Measurements from ENCODE around the gene SELENOT.
A peak's percentile ranks its signal among the peaks of the same experiment; 100 is the strongest.

Gene SELENOT

DNA sequence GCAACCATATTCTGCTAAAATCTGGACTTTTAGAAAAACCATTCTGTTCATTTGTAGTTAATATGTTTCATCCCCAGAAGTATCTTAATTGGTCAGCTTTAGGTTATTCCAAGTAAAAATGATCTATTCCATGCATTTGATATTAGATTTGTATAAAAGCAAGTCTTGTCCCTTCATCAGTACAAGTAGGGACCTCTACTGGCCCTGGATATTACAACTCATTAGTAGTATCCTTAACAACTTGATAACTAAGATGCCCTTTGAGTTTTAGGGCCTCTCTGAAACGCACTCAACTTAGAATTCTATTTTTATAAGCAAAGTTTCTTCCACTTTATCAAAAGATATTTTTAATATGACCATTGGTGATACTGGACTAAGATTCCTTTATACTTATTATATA lies 25.3 kb upstream of the SELENOT start:
- DNase-seq (ENCODE audit: low read depth) = no peak
- TF ChIP-seq, protein P1, sequence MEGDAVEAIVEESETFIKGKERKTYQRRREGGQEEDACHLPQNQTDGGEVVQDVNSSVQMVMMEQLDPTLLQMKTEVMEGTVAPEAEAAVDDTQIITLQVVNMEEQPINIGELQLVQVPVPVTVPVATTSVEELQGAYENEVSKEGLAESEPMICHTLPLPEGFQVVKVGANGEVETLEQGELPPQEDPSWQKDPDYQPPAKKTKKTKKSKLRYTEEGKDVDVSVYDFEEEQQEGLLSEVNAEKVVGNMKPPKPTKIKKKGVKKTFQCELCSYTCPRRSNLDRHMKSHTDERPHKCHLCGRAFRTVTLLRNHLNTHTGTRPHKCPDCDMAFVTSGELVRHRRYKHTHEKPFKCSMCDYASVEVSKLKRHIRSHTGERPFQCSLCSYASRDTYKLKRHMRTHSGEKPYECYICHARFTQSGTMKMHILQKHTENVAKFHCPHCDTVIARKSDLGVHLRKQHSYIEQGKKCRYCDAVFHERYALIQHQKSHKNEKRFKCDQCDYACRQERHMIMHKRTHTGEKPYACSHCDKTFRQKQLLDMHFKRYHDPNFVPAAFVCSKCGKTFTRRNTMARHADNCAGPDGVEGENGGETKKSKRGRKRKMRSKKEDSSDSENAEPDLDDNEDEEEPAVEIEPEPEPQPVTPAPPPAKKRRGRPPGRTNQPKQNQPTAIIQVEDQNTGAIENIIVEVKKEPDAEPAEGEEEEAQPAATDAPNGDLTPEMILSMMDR (IDR thresholded peaks at IDR 0.05; ENCODE audit: low read depth, low read length, missing control alignments) = no peak
- no peak overlapping the region for H3K4me3 ChIP-seq (ENCODE audit: low read depth, low read length)

DNA sequence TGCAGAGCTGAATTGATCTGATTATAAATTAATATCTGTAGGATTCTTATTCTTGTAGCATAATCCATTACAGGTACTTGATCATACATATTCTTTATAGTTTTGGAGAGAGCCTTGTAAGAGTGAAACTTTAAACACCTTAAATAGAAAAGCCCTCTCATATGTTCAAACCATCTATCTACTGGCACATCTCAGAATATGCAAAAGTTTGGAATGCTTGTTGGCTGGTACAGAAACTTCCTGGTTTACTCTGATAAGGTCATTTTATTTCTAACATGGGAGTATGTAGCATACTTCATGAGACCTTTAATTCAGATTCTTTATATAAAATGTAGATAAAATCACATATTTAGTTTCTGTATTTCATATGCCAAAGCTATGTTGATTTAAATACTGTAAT lies 21.9 kb upstream of the SELENOT start:
- DNase-seq (ENCODE audit: low read depth) = no peak
- TF ChIP-seq, protein P1 (IDR thresholded peaks at IDR 0.05; ENCODE audit: low read depth, low read length, missing control alignments) = no peak
- no peak overlapping the region for H3K4me3 ChIP-seq (ENCODE audit: low read depth, low read length)

DNA sequence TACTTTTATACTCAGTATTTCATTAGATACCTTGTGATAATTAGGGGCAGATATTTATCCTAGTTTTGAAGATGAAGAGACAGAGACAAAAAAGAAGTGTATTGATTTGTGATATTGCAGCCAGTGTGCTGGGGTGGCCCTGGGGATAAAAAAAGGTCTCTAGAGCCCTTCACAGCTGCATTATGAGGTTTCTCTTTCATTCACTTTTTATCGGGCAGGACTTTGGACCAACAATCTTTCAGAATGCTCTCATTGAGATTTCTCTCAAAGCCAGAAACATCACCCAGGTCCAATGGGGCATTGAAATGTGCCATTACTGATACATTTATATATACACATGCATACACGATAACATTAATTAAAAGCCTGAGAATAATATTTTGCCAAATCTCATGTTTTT lies 20.5 kb upstream of the SELENOT start:
- peak overlapping the region; percentile 14; the same call in 1 of the 2 replicates for H3K4me3 ChIP-seq (ENCODE audit: low read depth, low read length)
- TF ChIP-seq, protein P1 (IDR thresholded peaks at IDR 0.05; ENCODE audit: low read depth, low read length, missing control alignments) = no peak
- no peak for DNase-seq (ENCODE audit: low read depth)

DNA sequence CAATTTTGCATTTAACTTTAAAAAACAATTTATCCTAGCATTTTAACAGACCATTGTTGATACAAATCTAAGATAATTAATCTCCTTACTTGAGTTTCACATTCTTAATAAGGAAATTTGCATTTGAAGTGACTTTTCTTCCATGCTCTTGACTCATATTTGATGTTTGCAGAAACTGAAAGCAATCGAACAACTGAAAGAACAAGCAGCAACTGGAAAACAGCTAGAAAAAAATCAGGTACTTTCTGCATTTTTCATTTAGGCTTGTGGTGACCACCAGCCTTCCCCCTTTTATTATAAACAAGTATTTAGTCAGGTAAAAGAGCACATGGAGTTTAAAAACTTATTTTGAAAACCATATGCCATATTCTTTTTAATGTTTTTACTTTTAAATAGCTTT lies 20.1 kb upstream of the SELENOT start:
- DNase-seq (ENCODE audit: low read depth) = no peak
- TF ChIP-seq, protein P1 (IDR thresholded peaks at IDR 0.05; ENCODE audit: low read depth, low read length, missing control alignments) = no peak
- H3K4me3 ChIP-seq (ENCODE audit: low read depth, low read length) = no peak overlapping the region; the same call in 1 of the 2 replicates

DNA sequence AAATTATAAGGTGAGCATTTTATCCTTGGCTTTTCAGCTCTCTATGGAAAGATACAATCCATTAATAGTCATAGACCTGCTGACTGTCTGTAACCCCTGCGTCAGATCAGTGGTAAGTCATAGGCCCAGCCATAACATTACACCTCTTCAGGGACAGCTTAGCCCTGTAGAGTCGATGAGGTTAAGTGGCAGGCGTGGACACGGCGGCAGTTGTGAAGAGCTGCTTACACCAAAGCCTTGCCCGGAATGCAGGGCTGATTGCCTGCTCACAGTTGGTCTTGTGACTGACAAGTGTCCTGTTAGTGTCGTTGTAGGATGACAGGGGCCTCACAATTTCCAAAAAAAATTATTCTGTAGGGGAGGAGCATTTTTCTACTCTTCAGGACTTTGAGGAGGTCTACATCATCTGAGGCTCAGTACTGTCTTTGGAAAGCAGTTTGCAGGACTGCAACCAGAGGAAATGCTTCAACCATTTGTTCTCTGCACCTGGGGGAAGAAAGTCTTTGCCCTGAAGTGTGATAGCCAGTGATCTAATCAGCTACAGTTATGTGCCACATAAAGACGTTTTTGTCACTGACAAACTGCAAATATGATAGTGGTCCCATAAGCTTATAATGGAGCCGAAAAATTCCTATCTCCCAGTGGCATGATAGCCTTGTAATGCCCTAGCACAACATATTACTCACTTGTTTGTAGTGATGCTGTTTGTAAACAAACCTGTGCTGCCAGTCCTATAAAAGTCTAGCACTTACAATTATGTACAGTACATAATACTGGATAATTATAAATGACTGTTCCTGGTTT lies 14.9 kb upstream of the SELENOT start:
- TF ChIP-seq, protein P1 (IDR thresholded peaks at IDR 0.05; ENCODE audit: low read depth, low read length, missing control alignments) = no peak
- DNase-seq (ENCODE audit: low read depth) = no peak
- H3K4me3 ChIP-seq (ENCODE audit: low read depth, low read length) = no peak overlapping the region

DNA sequence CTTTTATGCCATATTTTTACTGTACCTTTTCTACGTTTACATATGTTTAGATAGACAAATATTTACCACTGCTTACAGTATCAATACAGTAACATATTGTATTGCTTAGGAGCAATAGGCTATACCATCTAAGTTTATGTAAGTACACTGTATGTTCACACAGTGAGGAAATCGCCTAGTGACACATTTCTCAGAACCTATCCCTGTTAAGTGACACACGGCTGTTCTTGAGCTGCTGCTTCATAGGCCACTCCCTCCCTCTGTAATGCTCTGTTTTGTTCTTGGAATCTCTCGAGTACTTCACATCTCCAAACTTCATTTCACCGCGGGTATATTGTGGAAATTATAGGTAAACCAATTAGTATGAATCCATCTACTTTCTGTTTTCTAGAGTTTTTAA lies 13.4 kb upstream of the SELENOT start:
- TF ChIP-seq, protein P1 (IDR thresholded peaks at IDR 0.05; ENCODE audit: low read depth, low read length, missing control alignments) = no peak
- DNase-seq (ENCODE audit: low read depth) = no peak

DNA sequence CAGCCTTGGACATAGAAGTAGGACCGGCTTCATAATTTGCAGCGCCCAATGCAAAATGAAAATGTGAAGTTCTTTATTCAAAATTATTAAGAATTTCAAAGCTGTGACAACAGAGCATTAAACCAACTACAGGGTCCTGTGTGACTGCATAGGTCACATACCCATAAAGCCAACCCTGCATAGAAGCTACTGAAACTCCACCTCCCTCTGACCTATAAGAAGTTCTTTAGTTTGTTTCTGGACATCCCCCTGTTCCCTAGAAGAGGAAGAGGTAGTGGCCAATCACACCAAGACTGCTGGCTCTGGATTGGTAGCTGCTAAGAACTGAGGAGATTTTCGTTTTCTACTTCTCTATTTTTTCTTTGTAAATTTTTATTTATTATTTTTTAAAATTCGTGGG lies 9.0 kb upstream of the SELENOT start:
- no peak for DNase-seq (ENCODE audit: low read depth)
- no peak overlapping the region for H3K4me3 ChIP-seq (ENCODE audit: low read depth, low read length)
- TF ChIP-seq, protein P1 (IDR thresholded peaks at IDR 0.05; ENCODE audit: low read depth, low read length, missing control alignments) = no peak

More for the DNA sequence above, 13.4 kb upstream of the SELENOT start:
- no peak overlapping the region for H3K4me3 ChIP-seq (ENCODE audit: low read depth, low read length)
